Measurements from ENCODE around the gene C3. TPM values are rescaled to one million over a fixed set of nuclear protein-coding genes. Genes with fewer than 3 reads are reported as not detected.
A peak's percentile ranks its signal among the peaks of the same experiment; 100 is the strongest.

C3 gene
- total and polyA plus RNA-seq, 10 donors: 5.8 to 182 (median 27.5) TPM

GRCh38 chr19:6743714-6744380 is 23.4 kb upstream of the C3 start:
- no peak for TF ChIP-seq CTCF (IDR thresholded peaks at IDR 0.05 in 8 of 11, conservative IDR thresholded peaks at IDR 0.05 in 3 of 11)
- TF ChIP-seq POLR2AphosphoS5 (IDR thresholded peaks at IDR 0.05): no peak
- TF ChIP-seq POLR2A (IDR thresholded peaks at IDR 0.05): no peak
- WGBS, 5 donors: 87 to 93% (median 92%) methylated on average over 15 of the region's 15 CpGs
- Histone ChIP-seq H3K27ac (peak overlapping the region in 5 of 8 donors; percentile 51 to 73 (median 67)), H3K4me3 (no peak overlapping the region), H3K27me3 (replicated peaks in 1 of 7) (peaks cover 0 to 15% (median 0%) of the 10 kb centered on the region in 7 donors), H3K9me3 (no peaks in the 10 kb centered on the region), H3K4me1 (peaks cover 3 to 59% (median 41%) of the 10 kb centered on the region in 6 donors), H3K36me3 (peaks cover 0 to 61% (median 30%) of the 10 kb centered on the region in 6 donors)
- no peak for DNase-seq
- intact Hi-C loops (cut with DNase I; ENCODE audit: low total_unique reads): loop anchor here (10.0 kb wide), 1 partner anchor 229 kb away; no protein-coding TSS in a partner anchor

- H3K4me3 ChIP-seq: no peak overlapping the region
- H3K27ac ChIP-seq: peak overlapping the region in 1 of 8 donors; percentile 7
- peaks cover 0 to 15% (median 0%) of the 10 kb centered on the region in 7 donors for H3K27me3 ChIP-seq (replicated peaks in 1 of 7)
- no peak for DNase-seq
- TF ChIP-seq POLR2AphosphoS5 (IDR thresholded peaks at IDR 0.05) (no peak), CTCF (IDR thresholded peaks at IDR 0.05 in 8 of 11, conservative IDR thresholded peaks at IDR 0.05 in 3 of 11) (no peak)
- no peaks in the 10 kb centered on the region for H3K9me3 ChIP-seq
- 85 to 95% (median 93%) methylated on average over 5 to 7 of the region's 7 CpGs for whole genome bisulfite sequencing, 5 donors
- intact Hi-C loops (cut with DNase I; ENCODE audit: low total_unique reads): loop anchor here (10.0 kb wide), 1 partner anchor 228 kb away; no protein-coding TSS in a partner anchor
- H3K36me3 ChIP-seq: peaks cover 0 to 54% (median 24%) of the 10 kb centered on the region in 6 donors
- peaks cover 11 to 67% (median 48%) of the 10 kb centered on the region in 6 donors for H3K4me1 ChIP-seq
These were observed 22.6 kb upstream of the C3 start for GRCh38 chr19:6743066-6743465.

- DNase-seq: peak; percentile 88
- Histone ChIP-seq H3K4me3 (peak overlapping the region; percentile 46 to 90 (median 68)), H3K27ac (peak overlapping the region; percentile 59 to 99 (median 96)), H3K9me3 (no peaks in the 10 kb centered on the region), H3K27me3 (replicated peaks in 1 of 7) (peaks cover 0 to 15% (median 0%) of the 10 kb centered on the region in 7 donors), H3K36me3 (peaks cover 0 to 31% (median 3%) of the 10 kb centered on the region in 6 donors), H3K4me1 (peaks cover 17 to 84% (median 63%) of the 10 kb centered on the region in 6 donors)
- intact Hi-C loops (cut with DNase I; ENCODE audit: low total_unique reads): loop anchor here (10.0 kb wide), 1 partner anchor 226 kb away; no protein-coding TSS in a partner anchor
- TF ChIP-seq POLR2AphosphoS5 (IDR thresholded peaks at IDR 0.05) (peak in 2 of 3 donors; percentile 62 to 76), POLR2A (IDR thresholded peaks at IDR 0.05) (no peak)
- 1 to 8% (median 2%) methylated on average over 23 to 46 of the region's 46 CpGs for WGBS, 5 donors
These were observed 20.3 kb upstream of the C3 start for GRCh38 chr19:6740589-6741343.

- Histone ChIP-seq H3K4me1 (peaks cover 20 to 88% (median 66%) of the 10 kb centered on the region in 6 donors), H3K27ac (peak overlapping the region; percentile 59 to 99 (median 96)), H3K36me3 (peaks cover 0 to 32% (median 3%) of the 10 kb centered on the region in 6 donors), H3K27me3 (replicated peaks in 1 of 7) (peaks cover 0 to 15% (median 0%) of the 10 kb centered on the region in 7 donors), H3K9me3 (no peaks in the 10 kb centered on the region), H3K4me3 (peak overlapping the region; percentile 46 to 90 (median 68))
- intact Hi-C loops (cut with DNase I; ENCODE audit: low total_unique reads): loop anchor here (5.0 to 10.0 kb wide), 2 partner anchors 122 to 225 kb away; no protein-coding TSS in a partner anchor
- 0 to 2% (median 1%) methylated on average over 9 to 34 of the region's 34 CpGs for whole genome bisulfite sequencing, 5 donors
- peak; percentile 82 for DNase-seq
- TF ChIP-seq CTCF (IDR thresholded peaks at IDR 0.05 in 8 of 11, conservative IDR thresholded peaks at IDR 0.05 in 3 of 11) (no peak), POLR2AphosphoS5 (IDR thresholded peaks at IDR 0.05) (no peak), POLR2A (IDR thresholded peaks at IDR 0.05) (no peak)
These were observed 19.6 kb upstream of the C3 start for GRCh38 chr19:6739883-6740588.

Measured in spleen (tissue), 11 donors.